Mucosa of descending colon (tissue), 3 donors: Measurements from ENCODE around the gene MRPL43. TPM values are rescaled to one million over a fixed set of nuclear protein-coding genes. Genes with fewer than 3 reads are reported as not detected.

Experiments
- ATAC-seq: fragments of 200-7000 bp; cut with Tn5 transposase; one replicate; pipeline ENCODE4 v1.9.1; 2020; ENCODE audit warnings: mild to moderate bottlenecking, moderate library complexity
- DNase-seq, 3 donors: peaks; one replicate each; pipeline ENCODE4 v3.0.0-alpha.2; 2020
- H3K36me3 ChIP-seq: fragments of 200-600 bp; one replicate; pipeline ENCODE4 v1.8.0; 2021; ENCODE audit warnings: low read depth, mild to moderate bottlenecking
- H3K4me1 ChIP-seq: fragments of 200-600 bp; one replicate; pipeline ENCODE4 v1.8.0; 2021; ENCODE audit warnings: low read depth, mild to moderate bottlenecking
- H3K4me3 ChIP-seq: fragments of 200-600 bp; one replicate; pipeline ENCODE4 v1.8.0; 2021; ENCODE audit warnings: mild to moderate bottlenecking
- H3K9me3 ChIP-seq: fragments of 200-600 bp; one replicate; pipeline ENCODE4 v1.8.0; 2021; ENCODE audit warnings: mild to moderate bottlenecking
- intact Hi-C, 2 donors: fragments of 100-400 bp; cut with DNase I in 1 of 2; cut with micrococcal nuclease in 1 of 2; formaldehyde crosslinking; loops; one replicate each; pipeline versions ENCODE4 v1.11.0 to v1.11.1; 2022; cut with DNase I, micrococcal nuclease
- total RNA-seq, 3 donors: library from RNA; stranded (reverse); fragmentation: NEBNext Ultra II Directional in 2 of 3; extraction: Animal tissue kit (Norgen Biotek cat#: 25700) in 2 of 3; gene quantifications; one replicate each; pipeline versions ENCODE4 v1.2.1 to v1.2.4, GENCODE V29; 2021 to 2023
- TF ChIP-seq, protein P1 (sequence below): fragments of 200-600 bp; IDR thresholded peaks from one replicate; pipeline ENCODE4 v1.8.0; 2022; ENCODE audit warnings: antibody characterized with exemption, mild to moderate bottlenecking
- donor health status: DM: no; HTN: no; CAD: no; lungs with moderate emphysema.
- donor health status: DM: no; HTN: no; CAD: no.
- donor health status: DM: no; HTN: yes; CAD: no.

The MRPL43 gene
- total RNA-seq, 3 donors from 2014 or later, result 61.3 to 82.3 (median 71.4) TPM

DNA sequence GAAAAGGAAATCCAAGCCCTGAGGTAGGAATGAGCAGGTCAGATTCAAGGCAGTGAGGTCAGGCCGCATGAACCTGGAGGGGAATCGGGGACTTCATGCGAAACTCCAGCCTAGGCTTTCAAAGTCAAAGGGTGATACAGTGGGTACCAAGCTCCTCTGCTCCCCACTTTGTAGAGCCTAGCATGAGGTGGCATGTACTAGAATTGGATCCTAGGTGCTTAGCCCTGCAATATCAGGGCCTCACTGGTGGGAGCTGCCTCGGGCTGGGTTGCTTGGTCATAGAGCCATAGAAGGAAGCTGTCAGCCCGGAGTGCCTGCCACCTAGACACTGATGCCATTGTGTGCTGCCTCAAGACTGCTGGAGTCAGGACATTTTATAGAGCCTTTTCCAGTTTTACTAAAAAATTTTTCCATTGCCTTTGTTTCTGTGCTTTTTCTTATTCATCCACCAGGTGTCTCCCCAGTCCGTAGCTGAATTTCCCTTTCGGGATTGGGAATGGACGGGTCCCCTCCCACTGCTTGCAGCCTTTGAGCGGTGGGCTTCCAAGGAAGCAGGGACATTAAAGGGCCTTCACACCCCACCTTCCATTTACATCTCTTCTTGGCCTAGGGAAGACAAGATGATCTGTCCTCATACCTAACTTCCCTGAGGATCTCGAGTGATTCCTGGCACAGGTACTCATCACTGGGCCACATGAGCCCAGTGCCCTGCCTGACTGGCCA, 6.8 kb upstream of the MRPL43 start:
- intact Hi-C loops, result no loop called here

DNA sequence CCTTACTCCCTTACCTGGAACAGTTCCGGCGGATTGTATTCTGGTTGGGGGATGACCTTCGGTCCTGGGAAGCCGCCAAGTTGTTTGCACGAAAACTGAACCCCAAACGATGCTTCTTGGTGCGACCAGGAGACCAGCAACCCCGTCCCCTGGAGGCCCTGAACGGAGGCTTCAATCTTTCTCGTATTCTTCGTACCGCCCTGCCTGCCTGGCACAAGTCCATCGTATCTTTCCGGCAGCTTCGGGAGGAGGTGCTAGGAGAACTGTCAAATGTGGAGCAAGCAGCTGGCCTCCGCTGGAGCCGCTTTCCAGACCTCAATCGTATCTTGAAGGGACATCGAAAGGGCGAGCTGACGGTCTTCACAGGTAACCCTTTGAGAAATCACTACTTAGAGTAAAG, 1.8 kb upstream of the MRPL43 start:
- intact Hi-C loops, result no loop called here
- TF ChIP-seq, protein P1, sequence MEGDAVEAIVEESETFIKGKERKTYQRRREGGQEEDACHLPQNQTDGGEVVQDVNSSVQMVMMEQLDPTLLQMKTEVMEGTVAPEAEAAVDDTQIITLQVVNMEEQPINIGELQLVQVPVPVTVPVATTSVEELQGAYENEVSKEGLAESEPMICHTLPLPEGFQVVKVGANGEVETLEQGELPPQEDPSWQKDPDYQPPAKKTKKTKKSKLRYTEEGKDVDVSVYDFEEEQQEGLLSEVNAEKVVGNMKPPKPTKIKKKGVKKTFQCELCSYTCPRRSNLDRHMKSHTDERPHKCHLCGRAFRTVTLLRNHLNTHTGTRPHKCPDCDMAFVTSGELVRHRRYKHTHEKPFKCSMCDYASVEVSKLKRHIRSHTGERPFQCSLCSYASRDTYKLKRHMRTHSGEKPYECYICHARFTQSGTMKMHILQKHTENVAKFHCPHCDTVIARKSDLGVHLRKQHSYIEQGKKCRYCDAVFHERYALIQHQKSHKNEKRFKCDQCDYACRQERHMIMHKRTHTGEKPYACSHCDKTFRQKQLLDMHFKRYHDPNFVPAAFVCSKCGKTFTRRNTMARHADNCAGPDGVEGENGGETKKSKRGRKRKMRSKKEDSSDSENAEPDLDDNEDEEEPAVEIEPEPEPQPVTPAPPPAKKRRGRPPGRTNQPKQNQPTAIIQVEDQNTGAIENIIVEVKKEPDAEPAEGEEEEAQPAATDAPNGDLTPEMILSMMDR, result no peak
- Histone ChIP-seq H3K4me1 (peaks cover 23% of the 10 kb centered on the region), H3K36me3 (no peaks in the 10 kb centered on the region), H3K4me3 (no peak overlapping the region), H3K9me3 (no peaks in the 10 kb centered on the region)
- ATAC-seq, result no peak
- peak in 1 of 3 donors; percentile 40 for DNase-seq

More for the DNA sequence above, 6.8 kb upstream of the MRPL43 start:
- Histone ChIP-seq H3K4me1 (peaks cover 9% of the 10 kb centered on the region), H3K36me3 (no peaks in the 10 kb centered on the region), H3K4me3 (no peak overlapping the region), H3K9me3 (no peaks in the 10 kb centered on the region)
- no peak for ATAC-seq
- TF ChIP-seq, protein P1, result peak; percentile 16
- DNase-seq, result no peak

DNA sequence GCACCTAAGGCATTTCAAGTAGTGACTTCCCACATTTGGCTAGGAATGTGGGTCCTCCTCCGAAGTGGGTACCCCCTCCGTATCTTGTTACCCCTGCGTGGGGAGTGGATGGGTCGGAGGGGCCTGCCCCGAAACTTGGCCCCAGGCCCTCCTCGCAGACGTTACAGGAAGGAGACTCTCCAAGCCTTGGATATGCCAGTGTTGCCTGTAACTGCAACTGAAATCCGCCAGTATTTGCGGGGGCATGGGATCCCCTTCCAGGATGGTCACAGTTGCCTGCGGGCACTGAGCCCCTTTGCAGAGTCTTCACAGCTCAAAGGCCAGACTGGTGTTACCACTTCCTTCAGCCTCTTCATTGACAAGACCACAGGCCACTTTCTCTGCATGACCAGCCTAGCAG, 869 bp upstream of the MRPL43 start:
- Histone ChIP-seq H3K4me1 (peaks cover 23% of the 10 kb centered on the region), H3K9me3 (no peaks in the 10 kb centered on the region), H3K36me3 (no peaks in the 10 kb centered on the region), H3K4me3 (no peak overlapping the region)
- TF ChIP-seq, protein P1, result no peak
- DNase-seq (no peak), ATAC-seq (no peak)
- intact Hi-C loops, result no loop called here

DNA sequence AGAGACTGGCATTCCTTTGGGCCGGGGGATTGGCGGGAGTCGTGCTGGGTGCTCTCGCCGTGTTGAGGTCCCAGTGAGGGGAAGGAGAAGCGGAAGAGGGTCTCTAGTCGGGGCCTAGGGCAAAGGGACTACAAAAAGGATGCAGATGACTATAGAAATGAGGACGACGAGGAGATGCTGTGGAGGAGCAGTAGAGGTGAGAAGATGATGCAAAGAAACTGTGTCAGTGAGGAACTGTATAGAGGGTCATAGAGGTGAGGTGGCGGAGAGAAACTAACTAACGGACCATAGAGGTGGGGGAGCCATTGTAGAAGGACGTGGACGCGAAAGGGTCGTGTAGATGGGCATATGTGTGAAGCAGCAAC, 370 bp upstream of the MRPL43 start:
- H3K4me3 ChIP-seq, result peak overlapping the region; percentile 87
- H3K4me1 ChIP-seq, result peaks cover 23% of the 10 kb centered on the region
- ATAC-seq (no peak), DNase-seq (no peak)
- TF ChIP-seq, protein P1, result no peak
- H3K9me3 ChIP-seq, result no peaks in the 10 kb centered on the region
- H3K36me3 ChIP-seq, result no peaks in the 10 kb centered on the region
- intact Hi-C loops, result no loop called here

DNA sequence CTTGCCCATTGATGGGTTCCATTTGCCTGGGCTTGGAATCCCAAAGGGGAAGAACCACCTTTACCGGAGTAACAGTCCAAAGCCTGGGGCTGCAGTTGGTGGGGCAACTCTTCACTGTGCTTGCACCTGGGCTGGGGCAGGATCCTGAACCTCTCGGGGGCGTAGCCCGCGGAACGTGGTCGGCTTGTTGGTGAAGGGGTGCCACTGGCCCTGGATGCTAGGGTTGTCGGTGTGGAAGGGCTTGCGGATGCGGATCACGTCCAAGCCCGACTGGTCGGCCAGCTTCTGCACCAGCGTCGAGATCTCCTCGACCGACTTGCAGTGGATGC, 710 bp downstream of the MRPL43 start:
- peaks cover under 1% of the 10 kb centered on the region for H3K36me3 ChIP-seq
- intact Hi-C loops, result no loop called here
- peak overlapping the region; percentile 87 for H3K4me3 ChIP-seq
- H3K4me1 ChIP-seq, result peaks cover 23% of the 10 kb centered on the region
- H3K9me3 ChIP-seq, result no peaks in the 10 kb centered on the region
- TF ChIP-seq, protein P1, result no peak
- DNase-seq (no peak), ATAC-seq (peak; percentile 30)

DNA sequence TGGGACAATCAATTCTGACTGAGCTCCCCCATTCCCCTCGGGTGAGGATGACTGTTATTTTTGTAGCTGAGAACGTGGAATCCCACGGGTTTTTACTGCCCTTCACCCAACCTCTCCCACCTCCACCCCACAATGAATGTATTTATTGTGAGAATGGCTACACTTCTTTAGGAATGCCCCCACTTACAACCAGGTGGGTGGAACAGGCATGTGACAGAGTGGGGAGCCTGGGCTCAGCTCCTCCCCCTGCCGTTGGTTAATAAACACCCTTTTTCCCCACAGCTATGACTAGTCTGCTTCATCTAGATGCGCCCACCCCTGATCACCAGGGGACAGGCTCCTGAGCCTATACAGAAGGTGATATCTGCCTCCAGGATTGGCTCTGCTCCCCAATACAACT, 2.0 kb downstream of the MRPL43 start:
- Histone ChIP-seq H3K4me3 (no peak overlapping the region), H3K9me3 (no peaks in the 10 kb centered on the region), H3K36me3 (peaks cover 7% of the 10 kb centered on the region), H3K4me1 (peaks cover 23% of the 10 kb centered on the region)
- intact Hi-C loops, result no loop called here
- TF ChIP-seq, protein P1, result no peak
- ATAC-seq, result no peak
- DNase-seq, result no peak
